Immature natural killer cell (primary cell): Measurements from ENCODE around the gene NQO2. TPM values are rescaled to one million over a fixed set of nuclear protein-coding genes. Genes with fewer than 3 reads are reported as not detected.

Experiments used
- polyA plus RNA-seq, 3 donors: library from polyadenylated mRNA; unstranded; fragments of 300-500 nt; fragmentation: Illumina TruSeq; gene quantifications; one replicate each; pipeline ENCODE4 v1.2.3, GENCODE V29; 2021

The NQO2 gene
- polyA plus RNA-seq, 3 donors from 2014 or later: 55.5 to 74.7 (median 67.9) TPM

Other genes starting within 250 kb of the NQO2 start
- gene MYLK4, start 249.0 kb upstream of the NQO2 start, polyA plus RNA-seq: under 1 TPM in 2 of 3 donors, not detected in 1; 0.09 to 0.17 TPM
- 10 to 100 TPM; 25.5 to 43.3 (median 26.4) TPM for gene WRNIP1, start 234.5 kb upstream of the NQO2 start, polyA plus RNA-seq
- 100 to 1,000 TPM; 108 to 164 (median 162) TPM for gene SERPINB1, start 158.0 kb upstream of the NQO2 start, polyA plus RNA-seq
- gene SERPINB9, start 96.6 kb upstream of the NQO2 start, polyA plus RNA-seq: 10 to 100 TPM; 20.7 to 50.4 (median 21.7) TPM
- gene SERPINB6, start 28.3 kb upstream of the NQO2 start, polyA plus RNA-seq: 100 to 1,000 TPM; 196 to 243 (median 199) TPM
- 10 to 100 TPM; 13.8 to 32.6 (median 23.5) TPM for gene RIPK1, start 68.6 kb downstream of the NQO2 start, polyA plus RNA-seq
- gene BPHL, start 118.8 kb downstream of the NQO2 start, polyA plus RNA-seq: 1 to 10 TPM; 7.5 to 9.7 (median 9.1) TPM
- 1 to 10 TPM; 1.4 to 3.8 (median 2.9) TPM for gene TUBB2A, start 157.7 kb downstream of the NQO2 start, polyA plus RNA-seq
- gene TUBB2B, start 227.8 kb downstream of the NQO2 start, polyA plus RNA-seq: under 1 TPM in 1 of 3 donors, not detected in 2; 0.11 TPM